Measurements from ENCODE around the gene CD38.
A peak's percentile ranks its signal among the peaks of the same experiment; 100 is the strongest.
"Not testable (repeated sequence)": the region's sequence is repeated elsewhere in the genome, so short reads cannot be mapped to it uniquely, and the experiment has no call there.

CD38 gene

GRCh38 chr4:15778289-15779241, at the start of gene CD38:
Gene CD38, plus strand, starts transcription at chr4:15778328. Its CDS starts 87 bp downstream, at chr4:15778415.
- peak; percentile 22 for DNase-seq

DNA sequence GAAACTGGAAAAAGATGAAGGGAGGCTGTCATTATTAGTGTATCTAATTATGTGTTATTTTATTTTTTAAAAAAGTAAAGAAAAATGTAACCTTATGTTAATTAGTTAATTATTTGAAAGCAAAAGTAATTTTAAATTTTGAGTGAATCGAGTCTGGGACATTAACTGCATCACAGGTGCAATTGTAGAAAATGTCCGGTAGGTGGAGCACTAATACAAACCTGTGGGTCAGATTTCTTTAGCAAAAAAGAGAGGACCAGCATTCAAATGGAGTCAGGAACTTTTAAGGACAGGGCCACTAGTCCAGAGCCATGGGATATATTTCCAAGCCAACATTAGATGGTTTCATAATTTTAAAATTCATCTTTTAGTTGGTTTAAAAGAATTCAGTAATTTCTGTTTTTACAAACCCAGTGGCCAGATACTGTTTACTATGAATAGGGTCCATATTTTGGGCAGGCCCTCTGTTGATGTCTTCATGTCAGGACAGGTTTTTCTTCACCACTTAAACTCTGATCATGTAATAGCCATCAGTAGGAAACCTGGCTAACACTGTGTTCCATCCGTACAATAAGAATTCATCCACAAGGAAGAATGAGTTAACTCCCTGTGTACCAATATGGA, 48.1 kb upstream of the CD38 start:
- DNase-seq = no peak

DNA sequence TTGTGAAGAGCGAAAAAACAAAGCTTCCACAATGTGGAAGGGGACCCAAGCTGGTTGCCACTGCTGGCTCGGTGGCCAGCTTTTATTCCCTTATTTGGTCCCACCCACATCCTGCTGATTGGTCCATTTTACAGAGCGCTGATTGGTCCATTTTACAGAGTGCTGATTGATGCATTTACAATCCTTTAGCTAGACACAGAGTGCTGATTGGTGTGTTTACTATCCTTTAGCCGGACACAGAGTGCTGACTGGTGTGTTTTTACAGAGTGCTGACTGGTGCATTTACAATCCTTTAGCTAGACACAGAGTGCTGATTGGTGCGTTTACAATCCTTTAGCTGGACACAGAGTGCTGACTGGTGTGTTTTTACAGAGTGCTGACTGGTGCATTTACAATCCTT, 45.1 kb upstream of the CD38 start:
- DNase-seq = not testable (repeated sequence)

- DNase-seq = no peak
Measured at GRCh38 chr4:15735536-15735935, 42.6 kb upstream of the CD38 start.

- no peak for DNase-seq
Measured at GRCh38 chr4:15736514-15737050, 41.5 kb upstream of the CD38 start.

DNA sequence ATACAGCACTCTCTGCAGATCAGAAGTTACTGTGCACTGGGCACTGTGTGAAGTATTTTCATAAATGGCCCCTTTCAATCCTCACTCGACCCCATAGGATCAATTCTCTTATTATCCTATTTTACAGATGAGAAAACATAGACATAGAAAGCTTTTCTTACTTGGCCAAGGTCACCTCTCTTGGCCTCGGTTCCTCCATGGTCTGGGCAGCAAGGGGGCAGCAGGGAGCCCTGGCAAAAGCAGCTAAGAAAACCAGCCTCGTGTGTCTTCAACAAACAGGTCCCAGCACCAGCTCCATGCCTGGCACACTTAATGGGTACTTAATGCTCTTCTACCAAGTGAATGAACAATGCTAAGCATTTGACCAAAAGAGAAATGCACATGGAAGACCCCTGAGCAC, 40.9 kb upstream of the CD38 start:
- no peak for DNase-seq

DNA sequence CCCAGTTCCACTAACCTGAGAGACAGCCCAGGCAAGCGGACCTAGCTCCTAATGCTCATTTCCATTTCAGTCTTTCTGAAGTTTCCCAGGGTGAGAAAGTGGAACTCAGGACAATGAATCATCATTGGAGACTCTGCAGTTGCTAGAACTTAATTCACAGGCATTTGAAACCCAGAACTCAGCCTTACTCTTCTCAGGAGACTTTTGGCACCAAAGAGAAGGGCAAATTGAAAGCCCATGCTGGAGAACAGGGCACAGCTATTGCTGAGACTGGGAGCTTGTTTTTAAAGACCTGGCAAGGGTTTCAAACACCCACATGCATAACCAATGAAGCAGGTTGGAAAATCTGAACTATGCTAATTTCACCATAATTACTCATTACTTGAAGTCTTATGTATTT, 39.3 kb upstream of the CD38 start:
- DNase-seq = no peak

- no peak for DNase-seq
Measured at GRCh38 chr4:15740764-15741404, 37.2 kb upstream of the CD38 start.

GRCh38 chr4:15742083-15742582, 36.0 kb upstream of the CD38 start:
- no peak for DNase-seq

DNA sequence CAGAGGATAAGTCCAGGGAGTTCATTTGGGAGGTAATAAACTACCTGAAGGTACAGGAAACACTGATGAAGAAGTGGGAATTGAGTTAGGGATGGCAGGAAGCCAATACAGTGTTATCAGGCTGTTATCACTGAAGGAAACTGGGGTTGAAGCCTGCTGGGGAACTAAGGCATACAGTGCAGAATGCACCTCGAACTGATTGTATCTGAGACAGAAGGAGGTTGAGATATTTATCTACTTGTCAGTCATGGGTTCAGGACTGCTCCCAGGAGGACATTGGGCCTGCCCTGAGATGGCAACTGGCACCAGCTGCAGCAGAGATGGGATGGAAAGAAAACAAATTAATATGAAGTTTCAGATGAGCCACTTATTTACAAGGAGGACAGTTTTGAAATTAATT, 35.5 kb upstream of the CD38 start:
- no peak for DNase-seq

DNA sequence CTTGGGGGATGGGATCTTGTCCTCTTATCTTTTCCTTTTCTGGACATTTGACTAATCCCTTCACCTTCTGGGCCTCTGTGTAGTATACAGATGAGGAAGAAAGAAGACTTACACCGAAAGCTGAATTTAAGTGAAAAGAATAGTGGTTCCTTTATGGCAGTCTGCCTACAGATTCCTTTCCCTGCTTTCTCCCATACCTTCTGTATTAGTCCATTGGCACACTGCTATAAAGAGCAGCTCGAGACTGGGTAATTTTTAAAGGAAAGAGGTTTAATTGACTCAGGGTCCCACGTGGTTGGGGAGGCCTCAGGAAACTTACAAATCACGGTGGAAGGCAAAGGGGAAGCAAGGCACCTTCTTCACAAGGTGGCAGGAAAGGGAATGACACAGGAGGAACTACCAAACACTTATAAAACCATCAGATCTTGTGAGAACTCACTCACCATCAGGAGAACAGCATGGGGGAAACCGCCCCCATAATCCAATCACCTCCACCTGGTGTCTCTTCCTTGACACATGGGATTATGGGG, 34.0 kb upstream of the CD38 start:
- DNase-seq = no peak

- no peak for DNase-seq
Measured at GRCh38 chr4:15746110-15746509, 32.0 kb upstream of the CD38 start.

DNA sequence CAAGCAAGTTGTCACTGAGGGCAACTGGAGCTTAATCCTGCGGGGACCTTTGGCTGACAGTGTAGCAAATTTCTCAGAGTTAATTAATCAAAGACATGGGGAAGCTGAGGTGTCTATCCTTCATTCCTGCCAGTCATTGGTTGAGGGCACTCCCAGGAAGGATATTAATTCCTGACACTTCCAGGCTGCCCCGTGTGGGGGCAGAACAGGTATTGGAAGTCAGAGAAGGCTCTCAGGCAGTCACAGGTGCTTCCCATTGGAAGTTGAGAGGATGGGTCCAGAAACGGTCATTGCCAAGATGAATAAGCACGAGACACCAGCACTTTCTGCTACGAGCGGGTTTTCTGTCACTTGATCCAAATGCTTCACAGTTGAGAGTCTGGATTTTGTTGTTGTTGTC, 29.1 kb upstream of the CD38 start:
- DNase-seq = no peak

GRCh38 chr4:15751153-15751552, 27.0 kb upstream of the CD38 start:
- DNase-seq = no peak

DNA sequence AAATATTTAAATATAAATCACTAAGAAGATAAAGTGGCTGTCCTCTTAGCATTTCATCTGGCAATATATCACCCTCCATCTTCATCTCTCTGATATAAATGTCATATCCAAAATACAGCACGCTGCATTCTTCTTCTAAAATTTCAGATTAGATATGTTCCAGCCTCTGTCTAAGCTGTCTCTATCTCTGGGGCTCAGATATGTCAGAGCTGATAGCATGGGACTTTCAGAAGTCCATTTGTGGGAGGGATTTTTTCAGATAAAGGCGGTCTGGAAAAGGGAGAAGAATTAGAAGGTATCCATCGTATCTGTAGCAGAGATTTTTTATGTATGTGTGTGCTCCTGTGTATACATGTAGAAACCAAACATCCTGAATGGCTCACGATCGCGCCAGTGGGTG, 25.0 kb upstream of the CD38 start:
- DNase-seq = no peak

GRCh38 chr4:15753786-15754185, 24.3 kb upstream of the CD38 start:
- DNase-seq = no peak

DNA sequence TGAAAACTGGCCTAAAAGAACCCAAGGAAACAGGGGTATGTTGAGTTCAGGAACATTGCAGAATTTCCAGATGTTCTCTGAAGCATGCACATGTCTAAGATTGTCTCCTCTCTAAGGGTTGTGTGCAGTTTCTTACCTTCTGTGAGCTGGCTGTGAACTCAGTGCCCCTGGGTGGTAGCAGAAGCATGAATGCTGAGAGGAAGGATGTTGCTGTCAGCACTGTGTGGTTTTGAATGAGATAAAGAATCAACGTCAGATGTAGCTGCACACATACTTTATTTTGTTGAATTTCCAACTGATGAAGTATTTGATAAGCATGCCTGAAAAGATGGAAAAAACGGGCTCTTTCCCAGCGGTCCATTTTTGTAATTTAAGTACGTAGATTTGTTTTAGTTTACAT, 23.8 kb upstream of the CD38 start:
- DNase-seq = peak; percentile 24

- peak; percentile 21 for DNase-seq
Measured at GRCh38 chr4:15755321-15756155, 22.6 kb upstream of the CD38 start.

GRCh38 chr4:15756361-15756861, 21.7 kb upstream of the CD38 start:
- peak; percentile 51 for DNase-seq

- no peak for DNase-seq
Measured at GRCh38 chr4:15757054-15757453, 21.1 kb upstream of the CD38 start.

GRCh38 chr4:15758294-15758693, 19.8 kb upstream of the CD38 start:
- DNase-seq = no peak

- DNase-seq = not testable (repeated sequence)
Measured at GRCh38 chr4:15762460-15762859, 15.7 kb upstream of the CD38 start.

Data from activated effector memory CD4-positive, alpha-beta T cell treated with Interleukin-2 at 50 U/mL for 16 hours (primary cell).